GM21447 (cell line): ENCODE results near the gene NME3.
"Not testable (repeated sequence)": the region's sequence is repeated elsewhere in the genome, so short reads cannot be mapped to it uniquely, and the experiment has no call there.

Source experiments
- ATAC-seq: cut with Tn5 transposase; IDR thresholded peaks from one replicate; pipeline ENCODE4 v1.9.1; 2021; ENCODE audit not compliant: unreplicated experiment

Gene NME3

GRCh38 chr16:1754204-1754603 lies 17.1 kb downstream of the NME3 start:
- no peak for ATAC-seq

- no peak for ATAC-seq
Observed at GRCh38 chr16:1752853-1753252, 18.5 kb downstream of the NME3 start.

GRCh38 chr16:1751946-1752345 lies 19.4 kb downstream of the NME3 start:
- ATAC-seq, result no peak

- ATAC-seq, result no peak
Observed at GRCh38 chr16:1749152-1750117, 21.9 kb downstream of the NME3 start.

GRCh38 chr16:1747934-1748333 lies 23.4 kb downstream of the NME3 start:
- no peak for ATAC-seq

- ATAC-seq, result no peak
Observed at GRCh38 chr16:1746693-1747195, 24.6 kb downstream of the NME3 start.

GRCh38 chr16:1745900-1746692 lies 25.2 kb downstream of the NME3 start:
- no peak for ATAC-seq

GRCh38 chr16:1745181-1745899 lies 26.0 kb downstream of the NME3 start:
- ATAC-seq, result no peak

GRCh38 chr16:1744338-1744840 lies 27.0 kb downstream of the NME3 start:
- no peak for ATAC-seq

GRCh38 chr16:1743376-1744337 lies 27.7 kb downstream of the NME3 start:
- no peak for ATAC-seq

GRCh38 chr16:1741553-1742165 lies 29.7 kb downstream of the NME3 start:
- ATAC-seq, result no peak

GRCh38 chr16:1740781-1741490 lies 30.4 kb downstream of the NME3 start:
- ATAC-seq, result no peak

- no peak for ATAC-seq
Observed at GRCh38 chr16:1740234-1740633, 31.1 kb downstream of the NME3 start.

GRCh38 chr16:1734816-1735215 lies 36.5 kb downstream of the NME3 start:
- ATAC-seq, result no peak

GRCh38 chr16:1734123-1734522 lies 37.2 kb downstream of the NME3 start:
- ATAC-seq, result no peak

GRCh38 chr16:1732551-1732987 lies 38.8 kb downstream of the NME3 start:
- ATAC-seq, result not testable (repeated sequence)

- no peak for ATAC-seq
Observed at GRCh38 chr16:1732071-1732470, 39.3 kb downstream of the NME3 start.

GRCh38 chr16:1731603-1732002 lies 39.7 kb downstream of the NME3 start:
- ATAC-seq, result no peak

- ATAC-seq, result no peak
Observed at GRCh38 chr16:1731073-1731472, 40.3 kb downstream of the NME3 start.
